GM12878 (cell line): ENCODE results near the gene PNLIP.

Experiments used
- MYC ChIP-seq: IDR thresholded peaks from 2 replicates; pipeline ENCODE4 v1.6.1; 2011; ENCODE audit warnings: mild to moderate bottlenecking, low read length, moderate library complexity, inconsistent platforms; ENCODE audit not compliant: insufficient read depth, insufficient replicate concordance, insufficient read length, severe bottlenecking
- POLR2A ChIP-seq: IDR thresholded peaks from 2 replicates; pipeline ENCODE4 v1.6.1; 2011; ENCODE audit warnings: low read depth, mild to moderate bottlenecking, low read length

DNA sequence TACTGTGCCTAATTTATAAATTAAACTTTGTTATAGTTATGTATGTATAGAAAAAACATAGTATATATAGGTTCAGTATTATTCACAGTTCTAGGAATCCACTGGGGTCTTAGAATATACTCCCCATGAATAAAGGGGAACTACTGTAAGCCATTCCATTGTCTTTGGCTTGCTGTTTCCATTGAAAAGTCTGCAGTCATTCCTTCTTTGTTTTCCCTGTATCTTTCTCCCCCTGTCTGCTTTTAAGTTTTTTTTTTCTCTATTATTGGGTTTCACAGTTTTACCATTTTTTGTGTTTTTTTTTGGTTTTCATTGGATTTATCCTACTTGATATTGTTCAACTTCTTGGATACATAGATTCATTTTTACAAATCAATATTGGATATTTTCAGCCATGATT, 6.7 kb upstream of the PNLIP start:
- TF ChIP-seq POLR2A (no peak), MYC (no peak)
